Uterus (tissue), 2 donors: ENCODE measurements around the gene STK17A.

Source experiments
- POLR2A ChIP-seq, 2 donors: fragments of 450-650 bp; IDR thresholded peaks; one replicate each; pipeline ENCODE4 v1.6.1; 2016; ENCODE audit warnings: antibody characterized with exemption in 2 of 2, mild to moderate bottlenecking in 1 of 2, moderate library complexity in 1 of 2
- TF ChIP-seq, protein P1 (sequence below), 4 experiments: fragments of 200-600 bp in 2 of 4; fragments of 450-650 bp in 2 of 4; sonication (generic) in 2 of 4; IDR thresholded peaks; one replicate each; pipeline ENCODE4 v1.5.1; 2016 to 2019; ENCODE audit warnings: antibody characterized with exemption in 4 of 4, mild to moderate bottlenecking in 2 of 4, moderate library complexity in 1 of 4

DNA sequence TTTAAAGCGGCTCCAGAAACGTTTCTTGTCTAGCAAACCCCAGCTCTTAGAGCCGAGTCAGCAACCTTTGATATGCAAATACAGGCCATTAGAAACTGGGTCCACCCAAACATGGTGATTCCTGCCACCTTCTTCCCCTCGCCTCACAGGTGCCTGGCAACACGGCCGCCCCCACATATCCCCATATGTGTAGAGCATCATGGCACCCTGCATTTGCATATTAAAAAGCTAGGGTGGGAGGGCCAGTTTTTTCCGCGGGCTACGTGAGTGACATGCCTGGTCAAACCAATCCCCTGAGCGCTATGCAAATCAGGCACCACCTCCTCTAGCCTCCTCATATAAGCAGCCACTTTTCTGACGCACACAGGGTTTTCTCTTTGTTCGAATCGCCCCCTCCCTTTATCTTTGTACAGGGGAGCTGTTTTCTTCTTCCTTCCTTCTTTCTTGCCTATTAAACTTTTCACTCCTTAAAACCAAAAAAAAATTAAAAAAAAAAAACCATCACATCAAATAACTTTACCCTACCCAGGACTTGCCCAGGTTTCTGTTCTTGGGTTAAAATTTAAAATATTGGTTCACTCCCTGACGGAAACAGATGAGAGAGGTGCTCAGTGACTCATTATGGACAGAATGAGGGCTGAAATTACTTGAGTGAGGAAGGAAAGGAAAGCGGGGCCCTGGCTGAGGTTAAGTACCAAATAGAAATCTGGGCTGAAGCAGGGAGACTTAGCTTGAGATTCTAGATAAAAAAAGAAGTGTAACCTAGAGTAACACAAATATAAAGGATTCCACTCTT lies 86.6 kb downstream of the STK17A start:
- TF ChIP-seq, protein P1, sequence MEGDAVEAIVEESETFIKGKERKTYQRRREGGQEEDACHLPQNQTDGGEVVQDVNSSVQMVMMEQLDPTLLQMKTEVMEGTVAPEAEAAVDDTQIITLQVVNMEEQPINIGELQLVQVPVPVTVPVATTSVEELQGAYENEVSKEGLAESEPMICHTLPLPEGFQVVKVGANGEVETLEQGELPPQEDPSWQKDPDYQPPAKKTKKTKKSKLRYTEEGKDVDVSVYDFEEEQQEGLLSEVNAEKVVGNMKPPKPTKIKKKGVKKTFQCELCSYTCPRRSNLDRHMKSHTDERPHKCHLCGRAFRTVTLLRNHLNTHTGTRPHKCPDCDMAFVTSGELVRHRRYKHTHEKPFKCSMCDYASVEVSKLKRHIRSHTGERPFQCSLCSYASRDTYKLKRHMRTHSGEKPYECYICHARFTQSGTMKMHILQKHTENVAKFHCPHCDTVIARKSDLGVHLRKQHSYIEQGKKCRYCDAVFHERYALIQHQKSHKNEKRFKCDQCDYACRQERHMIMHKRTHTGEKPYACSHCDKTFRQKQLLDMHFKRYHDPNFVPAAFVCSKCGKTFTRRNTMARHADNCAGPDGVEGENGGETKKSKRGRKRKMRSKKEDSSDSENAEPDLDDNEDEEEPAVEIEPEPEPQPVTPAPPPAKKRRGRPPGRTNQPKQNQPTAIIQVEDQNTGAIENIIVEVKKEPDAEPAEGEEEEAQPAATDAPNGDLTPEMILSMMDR (IDR thresholded peaks at IDR 0.05) = no peak
- no peak for TF ChIP-seq POLR2A (IDR thresholded peaks at IDR 0.05)
